DND-41 (cell line): Measurements from ENCODE around the gene MYLK.

ENCODE experiments used
- ATAC-seq: fragments of 200-7000 bp; cut with Tn5 transposase; 3 replicates; pipeline ENCODE4 v1.9.1; 2021; ENCODE audit warnings: low read depth; ENCODE audit not compliant: insufficient read depth
- DNase-seq: peaks from one replicate; pipeline ENCODE4 v3.0.0-alpha.2; 2020
- H2AFZ ChIP-seq: 2 replicates; pipeline ENCODE4 v1.6.0; 2012; ENCODE audit warnings: low read depth, low read length
- H3K27ac ChIP-seq: 2 replicates; pipeline ENCODE4 v1.5.1; 2012; ENCODE audit warnings: low read length, inconsistent platforms
- H3K27me3 ChIP-seq: fragments of 200-600 bp; sonication (generic); 2 replicates; pipeline ENCODE4 v1.6.0; 2012; ENCODE audit warnings: low read length, mild to moderate bottlenecking, inconsistent platforms; ENCODE audit not compliant: insufficient read depth, poor library complexity
- H3K36me3 ChIP-seq: 2 replicates; pipeline ENCODE4 v1.5.1; 2012; ENCODE audit warnings: low read length, inconsistent platforms; ENCODE audit not compliant: insufficient read depth
- H3K4me1 ChIP-seq: 2 replicates; pipeline ENCODE4 v1.5.1; 2012; ENCODE audit warnings: mild to moderate bottlenecking, low read length; ENCODE audit not compliant: insufficient read depth
- H3K4me2 ChIP-seq: 2 replicates; pipeline ENCODE4 v1.6.0; 2012; ENCODE audit warnings: mild to moderate bottlenecking, moderate library complexity, low read length, inconsistent platforms; ENCODE audit not compliant: insufficient read depth
- H3K4me3 ChIP-seq, 2 experiments: fragments of 200-600 bp in 1 of 2; shearing (Covaris generic) in 1 of 2; 2 replicates each; pipeline ENCODE4 v1.5.1; 2012 to 2016; ENCODE audit warnings: inconsistent platforms in 2 of 2, low read length in 2 of 2, mild to moderate bottlenecking in 2 of 2, low read depth in 1 of 2, moderate library complexity in 1 of 2
- H3K79me2 ChIP-seq: 2 replicates; pipeline ENCODE4 v1.6.0; 2012; ENCODE audit warnings: low read length, inconsistent platforms; ENCODE audit not compliant: insufficient read depth
- H3K9ac ChIP-seq: 2 replicates; pipeline ENCODE4 v1.6.0; 2012; ENCODE audit warnings: low read depth, mild to moderate bottlenecking, inconsistent platforms, low read length, moderate library complexity
- H3K9me3 ChIP-seq: 2 replicates; pipeline ENCODE4 v1.5.1; 2012; ENCODE audit warnings: low read length, moderate library complexity, mild to moderate bottlenecking, inconsistent platforms; ENCODE audit not compliant: insufficient read depth, severe bottlenecking
- H4K20me1 ChIP-seq: 2 replicates; pipeline ENCODE4 v1.6.0; 2012; ENCODE audit warnings: low read length; ENCODE audit not compliant: insufficient read depth
- EZH2 ChIP-seq: IDR thresholded peaks from 3 replicates; pipeline ENCODE4 v1.6.1; 2012; ENCODE audit warnings: borderline replicate concordance, low read depth, mild to moderate bottlenecking, moderate library complexity, low read length, inconsistent platforms; ENCODE audit not compliant: severe bottlenecking
- TF ChIP-seq, protein P1 (sequence below): IDR thresholded peaks from 2 replicates; pipeline ENCODE4 v1.5.1; 2012; ENCODE audit warnings: borderline replicate concordance, low read length, moderate library complexity, mild to moderate bottlenecking; ENCODE audit not compliant: poor library complexity, severe bottlenecking; ENCODE audit errors: extremely low read depth

The MYLK gene

DNA sequence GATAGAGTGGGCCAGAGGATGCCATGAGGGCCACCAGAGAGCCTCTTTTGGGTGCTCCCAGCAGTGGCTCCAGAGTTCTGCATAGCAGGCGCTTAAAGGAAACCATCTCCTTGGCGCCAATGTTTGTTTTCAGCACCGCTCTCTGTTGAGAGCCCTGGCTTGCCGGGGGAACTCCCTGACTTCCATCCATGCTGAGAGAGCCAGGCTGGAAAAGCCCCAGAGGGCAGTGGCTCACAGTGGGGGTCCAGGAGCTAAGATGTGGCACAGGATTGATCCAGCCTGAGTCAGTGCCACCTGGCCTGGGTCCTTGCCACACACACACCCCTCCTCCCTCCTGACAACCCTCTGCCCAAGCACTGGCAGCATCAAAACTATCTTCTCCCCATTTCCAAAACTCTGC is 248.9 kb downstream of the MYLK start:
- DNase-seq (no peak), ATAC-seq (no peak)
- Histone ChIP-seq H3K4me3 (no peak overlapping the region), H3K9ac (no peak overlapping the region), H2AFZ (no peak overlapping the region), H3K36me3 (no peaks in the 10 kb centered on the region), H3K79me2 (no peaks in the 10 kb centered on the region), H3K27me3 (no peaks in the 10 kb centered on the region), H3K4me2 (no peak overlapping the region), H3K9me3 (no peaks in the 10 kb centered on the region), H3K27ac (no peak overlapping the region), H3K4me1 (no peaks in the 10 kb centered on the region), H4K20me1 (no peaks in the 10 kb centered on the region)
- no peak for TF ChIP-seq EZH2
- TF ChIP-seq, protein P1, sequence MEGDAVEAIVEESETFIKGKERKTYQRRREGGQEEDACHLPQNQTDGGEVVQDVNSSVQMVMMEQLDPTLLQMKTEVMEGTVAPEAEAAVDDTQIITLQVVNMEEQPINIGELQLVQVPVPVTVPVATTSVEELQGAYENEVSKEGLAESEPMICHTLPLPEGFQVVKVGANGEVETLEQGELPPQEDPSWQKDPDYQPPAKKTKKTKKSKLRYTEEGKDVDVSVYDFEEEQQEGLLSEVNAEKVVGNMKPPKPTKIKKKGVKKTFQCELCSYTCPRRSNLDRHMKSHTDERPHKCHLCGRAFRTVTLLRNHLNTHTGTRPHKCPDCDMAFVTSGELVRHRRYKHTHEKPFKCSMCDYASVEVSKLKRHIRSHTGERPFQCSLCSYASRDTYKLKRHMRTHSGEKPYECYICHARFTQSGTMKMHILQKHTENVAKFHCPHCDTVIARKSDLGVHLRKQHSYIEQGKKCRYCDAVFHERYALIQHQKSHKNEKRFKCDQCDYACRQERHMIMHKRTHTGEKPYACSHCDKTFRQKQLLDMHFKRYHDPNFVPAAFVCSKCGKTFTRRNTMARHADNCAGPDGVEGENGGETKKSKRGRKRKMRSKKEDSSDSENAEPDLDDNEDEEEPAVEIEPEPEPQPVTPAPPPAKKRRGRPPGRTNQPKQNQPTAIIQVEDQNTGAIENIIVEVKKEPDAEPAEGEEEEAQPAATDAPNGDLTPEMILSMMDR: no peak

DNA sequence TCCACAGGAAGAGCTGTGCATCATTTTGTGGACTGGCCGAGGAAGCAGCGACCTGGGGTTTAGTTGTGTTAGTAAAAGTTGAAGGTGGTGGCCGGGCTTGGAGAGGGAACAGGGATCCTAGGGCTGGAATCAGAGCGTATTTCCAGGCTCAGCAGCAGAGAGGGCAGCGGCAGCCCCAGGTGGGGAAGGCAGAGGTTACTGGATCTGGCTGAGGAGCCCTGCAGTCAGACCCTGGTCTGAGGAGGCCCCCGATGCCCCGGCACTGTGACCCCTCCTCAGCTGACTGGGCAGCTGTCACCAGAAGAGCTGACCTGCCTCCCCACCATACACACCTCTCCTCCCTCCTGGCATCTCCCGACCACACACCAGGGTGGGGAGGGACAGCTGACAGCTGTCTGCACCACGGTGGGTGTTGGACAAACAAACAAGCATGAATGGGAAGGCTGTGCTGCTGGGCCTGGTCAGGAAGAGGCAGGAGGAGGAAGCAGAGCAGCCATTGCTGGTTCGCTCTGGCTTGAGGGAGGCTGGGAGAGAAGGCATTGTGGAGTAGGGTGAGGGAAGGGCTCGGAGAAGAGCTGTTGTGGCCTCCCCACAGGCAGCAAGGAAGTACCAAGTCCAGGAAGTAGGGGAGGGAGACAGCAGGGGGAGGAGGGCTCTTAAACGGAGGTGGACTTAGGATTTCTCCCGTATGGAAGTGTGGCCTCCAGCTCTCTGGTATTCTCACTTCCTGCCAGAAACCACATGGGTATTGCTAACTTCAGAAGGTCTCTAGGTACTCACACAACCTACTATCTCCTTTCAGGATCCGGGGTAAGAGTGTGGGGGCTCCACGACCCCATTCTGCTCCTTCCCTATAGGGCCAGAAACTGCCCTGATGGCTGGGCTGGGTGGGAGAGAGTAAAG is 249.7 kb downstream of the MYLK start:
- Histone ChIP-seq H3K9ac (no peak overlapping the region), H3K36me3 (no peaks in the 10 kb centered on the region), H3K4me1 (no peaks in the 10 kb centered on the region), H2AFZ (no peak overlapping the region), H3K27ac (no peak overlapping the region), H3K4me2 (no peak overlapping the region), H4K20me1 (no peaks in the 10 kb centered on the region), H3K4me3 (no peak overlapping the region), H3K27me3 (no peaks in the 10 kb centered on the region), H3K9me3 (no peaks in the 10 kb centered on the region), H3K79me2 (no peaks in the 10 kb centered on the region)
- ATAC-seq: no peak
- DNase-seq: no peak
- TF ChIP-seq, protein P1: no peak
- TF ChIP-seq EZH2: no peak

DNA sequence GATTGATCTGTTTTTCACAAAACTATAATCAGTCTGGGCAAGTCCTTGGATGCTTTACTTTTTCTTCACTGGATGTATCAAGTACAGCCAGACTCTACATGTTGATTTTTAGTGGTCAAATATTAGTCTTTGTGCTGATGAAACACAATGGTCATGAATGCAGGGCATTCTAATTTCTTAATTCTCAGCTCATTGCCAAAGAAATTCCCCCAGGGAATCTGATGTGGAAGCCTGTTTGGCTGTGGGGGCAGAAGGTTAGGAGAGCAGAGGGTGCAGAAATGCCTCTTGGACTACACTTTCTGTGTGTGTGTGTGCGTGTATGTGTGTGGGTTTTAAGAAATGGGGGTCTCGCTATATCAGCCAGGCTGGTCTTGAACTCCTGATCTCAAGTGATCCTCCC is 250.6 kb downstream of the MYLK start:
- no peaks in the 10 kb centered on the region for H3K9me3 ChIP-seq
- no peaks in the 10 kb centered on the region for H3K4me1 ChIP-seq
- no peak overlapping the region for H3K27ac ChIP-seq
- ATAC-seq (no peak), DNase-seq (no peak)
- H3K4me3 ChIP-seq: no peak overlapping the region
- H2AFZ ChIP-seq: no peak overlapping the region
- no peak overlapping the region for H3K9ac ChIP-seq
- no peaks in the 10 kb centered on the region for H3K27me3 ChIP-seq
- no peaks in the 10 kb centered on the region for H3K36me3 ChIP-seq
- TF ChIP-seq EZH2: no peak
- H3K79me2 ChIP-seq: no peaks in the 10 kb centered on the region
- H3K4me2 ChIP-seq: no peak overlapping the region
- H4K20me1 ChIP-seq: no peaks in the 10 kb centered on the region

DNA sequence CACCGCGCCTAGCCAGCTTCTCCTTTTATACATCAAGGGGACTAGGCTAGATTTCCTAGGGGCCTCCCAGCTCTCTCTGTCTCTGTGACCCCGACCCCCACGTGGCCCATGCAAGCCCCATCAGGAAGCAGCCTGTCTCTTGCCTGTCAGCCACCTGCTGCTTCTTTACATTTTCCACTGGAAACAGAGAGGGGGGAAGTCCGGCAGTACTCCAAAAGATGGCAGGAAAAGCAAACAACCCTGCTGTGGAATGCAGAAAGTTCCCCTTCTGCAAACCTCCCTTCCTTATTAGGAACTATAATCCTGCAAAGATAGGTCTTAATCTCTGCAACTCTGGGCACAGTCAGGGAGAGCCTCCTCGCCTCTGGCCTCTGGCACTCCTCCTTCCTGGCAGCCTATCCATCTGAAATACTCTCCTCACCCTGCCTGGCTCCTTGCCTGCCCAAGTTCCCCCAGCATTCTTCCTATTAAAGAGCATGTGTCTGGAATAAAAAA is 251.9 kb downstream of the MYLK start:
- ATAC-seq: no peak
- Histone ChIP-seq H2AFZ (no peak overlapping the region), H3K4me1 (no peaks in the 10 kb centered on the region), H3K4me3 (no peak overlapping the region), H3K9me3 (no peaks in the 10 kb centered on the region), H3K27me3 (no peaks in the 10 kb centered on the region), H3K79me2 (no peaks in the 10 kb centered on the region), H4K20me1 (no peaks in the 10 kb centered on the region), H3K4me2 (no peak overlapping the region), H3K9ac (no peak overlapping the region), H3K27ac (no peak overlapping the region), H3K36me3 (no peaks in the 10 kb centered on the region)
- no peak for DNase-seq
- TF ChIP-seq, protein P1: no peak
- no peak for TF ChIP-seq EZH2
